HEK293 (cell line): ENCODE data around the gene GAL3ST3.
"Not testable (repeated sequence)": the region's sequence is repeated elsewhere in the genome, so short reads cannot be mapped to it uniquely, and the experiment has no call there.

Experiments used
- CTCF ChIP-seq: fragments of 450-650 bp; formaldehyde crosslinking; IDR thresholded peaks from 2 replicates; pipeline ENCODE4 v1.5.1; 2016; ENCODE audit warnings: missing biosample characterization, missing genetic modification characterization
- PRDM6 ChIP-seq: fragments of 450-650 bp; formaldehyde crosslinking; IDR thresholded peaks from 2 replicates; pipeline ENCODE4 v1.5.1; 2017; ENCODE audit warnings: missing biosample characterization, missing genetic modification characterization
- REST ChIP-seq: fragments of 450-650 bp; formaldehyde crosslinking; IDR thresholded peaks from 2 replicates; pipeline ENCODE4 v1.5.1; 2016; ENCODE audit warnings: missing biosample characterization, missing genetic modification characterization
- SP2 ChIP-seq: fragments of 450-650 bp; formaldehyde crosslinking; IDR thresholded peaks from 2 replicates; pipeline ENCODE4 v1.5.1; 2016; ENCODE audit warnings: missing biosample characterization, missing genetic modification characterization
- ZBTB10 ChIP-seq: fragments of 450-650 bp; formaldehyde crosslinking; IDR thresholded peaks from 2 replicates; pipeline ENCODE4 v1.5.1; 2016; ENCODE audit warnings: missing biosample characterization, missing genetic modification characterization
- ZBTB20 ChIP-seq: fragments of 450-650 bp; formaldehyde crosslinking; IDR thresholded peaks from 2 replicates; pipeline ENCODE4 v1.5.1; 2016; ENCODE audit warnings: missing biosample characterization, missing genetic modification characterization
- ZBTB7A ChIP-seq: fragments of 450-650 bp; formaldehyde crosslinking; IDR thresholded peaks from 2 replicates; pipeline ENCODE4 v1.5.1; 2016; ENCODE audit warnings: low read depth, missing biosample characterization, missing genetic modification characterization
- ZBTB8A ChIP-seq: fragments of 450-650 bp; formaldehyde crosslinking; IDR thresholded peaks from 2 replicates; pipeline ENCODE4 v1.5.1; 2016; ENCODE audit warnings: missing biosample characterization, missing genetic modification characterization
- ZIC2 ChIP-seq: fragments of 450-650 bp; formaldehyde crosslinking; IDR thresholded peaks from 2 replicates; pipeline ENCODE4 v1.5.1; 2016; ENCODE audit warnings: missing biosample characterization, missing genetic modification characterization
- ZNF19 ChIP-seq: fragments of 450-650 bp; formaldehyde crosslinking; IDR thresholded peaks from 2 replicates; pipeline ENCODE4; 2016; ENCODE audit warnings: missing biosample characterization, missing genetic modification characterization, low read depth
- ZNF239 ChIP-seq: fragments of 450-650 bp; formaldehyde crosslinking; IDR thresholded peaks from 2 replicates; pipeline ENCODE4 v1.5.1; 2016; ENCODE audit warnings: missing biosample characterization, missing genetic modification characterization
- ZNF600 ChIP-seq: fragments of 450-650 bp; formaldehyde crosslinking; IDR thresholded peaks from 2 replicates; pipeline ENCODE4 v1.5.1; 2016; ENCODE audit warnings: missing biosample characterization, missing genetic modification characterization
- ZNF777 ChIP-seq: fragments of 450-650 bp; formaldehyde crosslinking; IDR thresholded peaks from 2 replicates; pipeline ENCODE4 v1.5.1; 2017; ENCODE audit warnings: missing biosample characterization, missing genetic modification characterization, borderline replicate concordance

- TF ChIP-seq REST (tag by site-specific recombination); ZBTB10; SP2 (tag by site-specific recombination); ZIC2 (tag by site-specific recombination); ZBTB20 (tag by site-specific recombination); CTCF (tag by site-specific recombination); ZBTB8A; ZNF19 (tag by site-specific recombination); PRDM6 (tag by site-specific recombination); ZNF777 (tag by site-specific recombination); ZNF239 (tag by site-specific recombination); ZNF600 (tag by site-specific recombination); ZBTB7A (tag by site-specific recombination): not testable (repeated sequence)
These were observed 25.8 kb downstream of the GAL3ST3 start for GRCh38 chr11:66023186-66023440.
